DOHH2 (cell line): Measurements from ENCODE around the gene RAB22A.
A peak's percentile ranks its signal among the peaks of the same experiment; 100 is the strongest.

ENCODE experiments used
- H3F3A ChIP-seq: fragments of 200-600 bp; sonication (generic), shearing (Covaris generic); 2 replicates; pipeline ENCODE4 v1.6.0; 2016; ENCODE audit warnings: antibody characterized with exemption, mild to moderate bottlenecking; ENCODE audit not compliant: control insufficient read depth, insufficient read depth
- H3K27ac ChIP-seq: fragments of 200-600 bp; sonication (generic); 2 replicates; pipeline ENCODE4 v1.5.1; 2014; ENCODE audit warnings: low read depth, mild to moderate bottlenecking, low read length, moderate library complexity
- H3K27me3 ChIP-seq: fragments of 200-600 bp; sonication (generic); 2 replicates; pipeline ENCODE4 v1.6.1; 2014; ENCODE audit warnings: mild to moderate bottlenecking, low read length, mixed read lengths; ENCODE audit not compliant: control insufficient read depth
- H3K36me3 ChIP-seq: fragments of 200-600 bp; sonication (generic); 2 replicates; pipeline ENCODE4 v1.6.1; 2014; ENCODE audit warnings: mild to moderate bottlenecking, low read length, moderate library complexity, mixed read lengths; ENCODE audit not compliant: control insufficient read depth
- H3K4me1 ChIP-seq: fragments of 200-600 bp; sonication (generic); 2 replicates; pipeline ENCODE4 v1.6.1; 2014; ENCODE audit warnings: mild to moderate bottlenecking, low read length, mixed read lengths; ENCODE audit not compliant: control insufficient read depth
- H3K4me2 ChIP-seq: fragments of 200-600 bp; sonication (generic); 2 replicates; pipeline ENCODE4 v1.6.0; 2014; ENCODE audit warnings: mild to moderate bottlenecking, low read length, moderate library complexity
- H3K4me3 ChIP-seq: fragments of 200-600 bp; sonication (generic); 2 replicates; pipeline ENCODE4 v1.5.1; 2014; ENCODE audit warnings: mild to moderate bottlenecking, low read length, mixed read lengths
- H3K79me2 ChIP-seq: fragments of 200-600 bp; sonication (generic); 2 replicates; pipeline ENCODE4 v1.6.1; 2014; ENCODE audit warnings: mild to moderate bottlenecking, low read length, mixed read lengths; ENCODE audit not compliant: control insufficient read depth
- H3K9me2 ChIP-seq: fragments of 200-600 bp; sonication (generic); replicated peaks from 2 replicates; pipeline ENCODE4 v1.6.1; 2014; ENCODE audit warnings: mild to moderate bottlenecking, low read length, mixed read lengths; ENCODE audit not compliant: control insufficient read depth
- H3K9me3 ChIP-seq: fragments of 200-600 bp; sonication (generic); 2 replicates; pipeline ENCODE4 v1.6.1; 2014; ENCODE audit warnings: antibody characterized with exemption, low read length, mixed read lengths; ENCODE audit not compliant: control insufficient read depth, insufficient read depth
- H4K20me1 ChIP-seq: fragments of 200-600 bp; sonication (generic); 2 replicates; pipeline ENCODE4 v1.6.0; 2014; ENCODE audit warnings: low read depth, mild to moderate bottlenecking, antibody characterized with exemption, low read length, moderate library complexity; ENCODE audit not compliant: control insufficient read depth, insufficient read depth
- CTCF ChIP-seq: fragments of 200-600 bp; sonication (generic); IDR thresholded peaks from one replicate; pipeline ENCODE4 v1.5.1; 2014; ENCODE audit warnings: antibody characterized with exemption, mild to moderate bottlenecking, low read depth, low read length; ENCODE audit not compliant: poor library complexity, severe bottlenecking
- EZH2phosphoT487 ChIP-seq: fragments of 200-600 bp; sonication (generic); IDR thresholded peaks from 2 replicates; pipeline ENCODE4 v1.6.1; 2017; ENCODE audit warnings: borderline replicate concordance, mild to moderate bottlenecking, antibody characterized with exemption, low read length, moderate library complexity, mixed read lengths

Gene RAB22A

GRCh38 chr20:58405504-58406291 lies 96.2 kb downstream of the RAB22A start:
- no peak overlapping the region for H3K27ac ChIP-seq
- no peak for TF ChIP-seq EZH2phosphoT487
- TF ChIP-seq CTCF: no peak
- H3F3A ChIP-seq: peaks cover 16% of the 10 kb centered on the region
- no peaks in the 10 kb centered on the region for H3K9me3 ChIP-seq
- no peak overlapping the region for H3K4me3 ChIP-seq
- H4K20me1 ChIP-seq: peaks cover 33% of the 10 kb centered on the region
- H3K4me2 ChIP-seq: no peak overlapping the region
- H3K9me2 ChIP-seq: no peaks in the 10 kb centered on the region
- H3K79me2 ChIP-seq: peaks cover 100% of the 10 kb centered on the region
- no peaks in the 10 kb centered on the region for H3K27me3 ChIP-seq
- peaks cover 15% of the 10 kb centered on the region for H3K36me3 ChIP-seq
- peaks cover 74% of the 10 kb centered on the region for H3K4me1 ChIP-seq

GRCh38 chr20:58406422-58407001 lies 97.0 kb downstream of the RAB22A start:
- no peak overlapping the region for H3K27ac ChIP-seq
- no peaks in the 10 kb centered on the region for H3K9me2 ChIP-seq
- no peaks in the 10 kb centered on the region for H3K27me3 ChIP-seq
- no peak overlapping the region for H3K4me3 ChIP-seq
- H3K9me3 ChIP-seq: no peaks in the 10 kb centered on the region
- H3K79me2 ChIP-seq: peaks cover 100% of the 10 kb centered on the region
- TF ChIP-seq EZH2phosphoT487: no peak
- no peak for TF ChIP-seq CTCF
- peaks cover 15% of the 10 kb centered on the region for H3K36me3 ChIP-seq
- peaks cover 15% of the 10 kb centered on the region for H3F3A ChIP-seq
- peaks cover 32% of the 10 kb centered on the region for H4K20me1 ChIP-seq
- H3K4me2 ChIP-seq: no peak overlapping the region; the same call in 1 of the 2 replicates
- peaks cover 67% of the 10 kb centered on the region for H3K4me1 ChIP-seq

- H3K9me2 ChIP-seq: no peaks in the 10 kb centered on the region
- peaks cover 15% of the 10 kb centered on the region for H3F3A ChIP-seq
- H3K9me3 ChIP-seq: no peaks in the 10 kb centered on the region
- peaks cover 59% of the 10 kb centered on the region for H3K4me1 ChIP-seq
- H4K20me1 ChIP-seq: peaks cover 25% of the 10 kb centered on the region
- H3K27ac ChIP-seq: peak overlapping the region; percentile 35; the same call in 1 of the 2 replicates
- peaks cover 100% of the 10 kb centered on the region for H3K79me2 ChIP-seq
- no peaks in the 10 kb centered on the region for H3K27me3 ChIP-seq
- no peak for TF ChIP-seq CTCF
- no peak overlapping the region for H3K4me3 ChIP-seq
- H3K4me2 ChIP-seq: peak overlapping the region; percentile 63; the same call in 1 of the 2 replicates
- H3K36me3 ChIP-seq: peaks cover 12% of the 10 kb centered on the region
Observed at GRCh38 chr20:58407201-58407873, 97.8 kb downstream of the RAB22A start.
